ENCODE results near the gene MAML3. TPM values are rescaled to one million over a fixed set of nuclear protein-coding genes. Genes with fewer than 3 reads are reported as not detected.

The MAML3 gene
- total RNA-seq, 1 experiment from 2014 or later = 0.43 TPM

GRCh38 chr4:139843641-139844040 lies 310.3 kb downstream of the MAML3 start:
- no peak for DNase-seq (ENCODE audit: low spot score)

GRCh38 chr4:139841464-139842195 lies 312.4 kb downstream of the MAML3 start:
- DNase-seq (ENCODE audit: low spot score) = no peak

GRCh38 chr4:139840773-139841172 lies 313.2 kb downstream of the MAML3 start:
- DNase-seq (ENCODE audit: low spot score) = no peak

- no peak for DNase-seq (ENCODE audit: low spot score)
These were observed 314.5 kb downstream of the MAML3 start for GRCh38 chr4:139839403-139840031.

- no peak for DNase-seq (ENCODE audit: low spot score)
These were observed 315.2 kb downstream of the MAML3 start for GRCh38 chr4:139838811-139839210.

GRCh38 chr4:139834981-139835391 lies 319.0 kb downstream of the MAML3 start:
- no peak for DNase-seq (ENCODE audit: low spot score)

- DNase-seq (ENCODE audit: low spot score) = no peak
These were observed 319.7 kb downstream of the MAML3 start for GRCh38 chr4:139834226-139834662.

- no peak for DNase-seq (ENCODE audit: low spot score)
These were observed 320.7 kb downstream of the MAML3 start for GRCh38 chr4:139833151-139833910.

- DNase-seq (ENCODE audit: low spot score) = no peak
These were observed 324.9 kb downstream of the MAML3 start for GRCh38 chr4:139828966-139829664.

GRCh38 chr4:139826426-139826825 lies 327.6 kb downstream of the MAML3 start:
- DNase-seq (ENCODE audit: low spot score) = no peak

- no peak for DNase-seq (ENCODE audit: low spot score)
These were observed 328.4 kb downstream of the MAML3 start for GRCh38 chr4:139825523-139826014.

- no peak for DNase-seq (ENCODE audit: low spot score)
These were observed 329.0 kb downstream of the MAML3 start for GRCh38 chr4:139824882-139825522.

GRCh38 chr4:139823746-139824145 lies 330.2 kb downstream of the MAML3 start:
- no peak for DNase-seq (ENCODE audit: low spot score)

- DNase-seq (ENCODE audit: low spot score) = no peak
These were observed 330.6 kb downstream of the MAML3 start for GRCh38 chr4:139823345-139823744.

- DNase-seq (ENCODE audit: low spot score) = no peak
These were observed 331.6 kb downstream of the MAML3 start for GRCh38 chr4:139822391-139822790.

- DNase-seq (ENCODE audit: low spot score) = no peak
These were observed 334.9 kb downstream of the MAML3 start for GRCh38 chr4:139819082-139819481.

- no peak for DNase-seq (ENCODE audit: low spot score)
These were observed 336.1 kb downstream of the MAML3 start for GRCh38 chr4:139817657-139818452.

- no peak for DNase-seq (ENCODE audit: low spot score)
These were observed 337.1 kb downstream of the MAML3 start for GRCh38 chr4:139816856-139817255.

GRCh38 chr4:139815778-139816601 lies 338.0 kb downstream of the MAML3 start:
- peak; percentile 27 for DNase-seq (ENCODE audit: low spot score)
